HG03175 (cell line): ENCODE results near the gene P2RY8.
"Not testable (repeated sequence)": the region's sequence is repeated elsewhere in the genome, so short reads cannot be mapped to it uniquely, and the experiment has no call there.

Experiments used
- ATAC-seq: cut with Tn5 transposase; IDR thresholded peaks from one replicate; pipeline ENCODE4 v1.9.1; 2021; ENCODE audit warnings: mild to moderate bottlenecking, moderate library complexity; ENCODE audit not compliant: unreplicated experiment

P2RY8 gene

DNA sequence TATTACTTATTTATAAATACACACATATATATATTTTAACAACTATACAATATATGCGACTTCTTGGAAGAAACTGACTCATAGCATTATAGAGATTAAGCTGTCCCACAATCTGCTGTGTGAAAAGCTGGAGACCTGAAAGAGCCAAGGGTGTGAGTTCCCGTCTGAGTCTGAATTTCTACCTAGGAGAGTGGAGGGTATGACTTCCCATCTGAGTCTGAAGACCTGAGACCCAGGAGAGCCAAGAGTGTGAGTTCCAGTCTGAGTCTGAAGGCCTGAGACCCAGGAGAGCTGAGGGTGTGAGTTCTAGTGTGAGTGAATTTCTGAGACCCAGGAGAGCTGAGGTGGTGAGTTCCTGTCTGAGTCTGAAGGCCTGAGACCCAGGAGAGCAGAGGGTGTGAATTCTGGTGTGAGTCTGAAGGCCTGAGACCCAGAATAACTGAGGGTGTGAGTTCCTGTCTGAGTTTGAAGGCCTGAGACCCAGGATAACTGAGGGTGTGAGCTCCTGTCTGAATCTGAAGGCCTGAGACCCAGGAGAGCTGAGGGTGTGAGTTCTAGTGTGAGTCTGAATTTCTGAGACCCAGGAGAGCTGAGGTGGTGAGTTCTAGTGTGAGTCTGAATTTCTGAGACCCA is 8.9 kb upstream of the P2RY8 start:
- ATAC-seq = no peak

DNA sequence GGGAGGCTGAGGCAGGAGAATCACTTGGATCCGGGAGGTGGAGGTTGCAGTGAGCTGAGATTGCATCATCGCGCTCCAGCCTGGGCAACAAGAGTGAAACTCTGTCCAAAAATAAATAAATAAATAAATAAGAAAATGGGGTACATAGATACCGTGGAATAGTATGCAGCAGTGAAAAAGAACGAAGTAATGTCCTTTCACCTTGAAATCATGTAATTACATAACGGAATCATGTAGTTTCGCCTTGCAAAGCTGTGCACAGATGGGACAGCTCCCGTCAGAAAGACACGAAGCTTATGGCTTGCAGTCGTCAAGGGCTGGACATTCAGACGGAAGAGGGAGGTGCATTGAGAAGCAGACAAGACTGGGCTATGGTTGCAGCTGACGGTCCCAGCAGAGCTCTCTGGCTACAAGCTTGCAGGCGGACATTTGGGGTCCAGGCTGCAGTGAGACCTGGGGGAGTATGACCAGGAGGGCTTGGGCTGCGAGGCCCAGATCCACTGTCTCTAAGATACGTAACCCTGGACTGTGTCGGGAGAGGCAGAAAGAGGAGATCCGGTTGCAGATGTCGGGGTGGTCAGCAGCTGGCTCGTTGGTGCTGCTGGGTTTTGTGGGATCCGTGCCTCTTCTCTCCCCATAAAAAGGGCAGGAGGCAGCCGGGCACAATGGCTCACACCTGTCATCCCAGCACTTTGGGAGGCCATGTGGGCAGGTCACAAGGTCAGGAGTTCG is 6.2 kb upstream of the P2RY8 start:
- no peak for ATAC-seq

DNA sequence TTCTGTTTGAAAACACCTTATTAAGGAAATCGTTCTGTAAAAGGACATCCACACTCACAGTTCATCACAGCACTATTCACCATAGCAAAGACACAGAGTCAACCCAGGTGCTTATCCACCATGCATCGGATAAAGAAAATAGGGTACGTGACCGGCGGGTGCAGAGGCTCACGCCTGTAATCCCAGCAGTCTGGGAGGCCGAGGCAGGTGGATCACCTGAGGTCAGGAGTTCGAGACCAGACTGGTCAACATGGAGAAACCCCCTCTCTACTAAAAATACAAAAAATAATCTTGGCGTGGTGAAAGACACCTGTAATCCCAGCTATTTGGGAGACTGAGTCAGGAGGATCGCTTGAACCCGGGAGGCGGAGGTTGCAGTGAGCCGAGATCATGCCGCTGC is 2.2 kb upstream of the P2RY8 start:
- not testable (repeated sequence) for ATAC-seq

DNA sequence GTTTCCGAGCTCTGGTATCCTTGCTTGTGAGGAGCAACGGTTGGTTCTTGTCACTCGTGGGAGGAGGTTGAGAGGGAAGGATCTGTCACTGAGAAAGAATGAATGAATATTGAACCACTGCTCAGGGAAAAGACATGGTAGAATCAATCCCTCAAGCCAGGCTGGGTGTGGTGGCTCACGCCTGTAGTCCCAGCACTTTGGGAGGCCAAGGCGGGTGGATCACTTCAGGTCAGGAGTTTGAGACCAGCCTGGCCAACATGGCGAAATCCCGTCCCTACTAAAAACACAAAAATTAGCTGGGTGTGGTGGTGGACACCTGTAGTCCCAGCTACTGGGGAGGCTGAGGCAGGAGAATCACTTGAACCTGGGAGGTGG is 718 bp upstream of the P2RY8 start:
- not testable (repeated sequence) for ATAC-seq

DNA sequence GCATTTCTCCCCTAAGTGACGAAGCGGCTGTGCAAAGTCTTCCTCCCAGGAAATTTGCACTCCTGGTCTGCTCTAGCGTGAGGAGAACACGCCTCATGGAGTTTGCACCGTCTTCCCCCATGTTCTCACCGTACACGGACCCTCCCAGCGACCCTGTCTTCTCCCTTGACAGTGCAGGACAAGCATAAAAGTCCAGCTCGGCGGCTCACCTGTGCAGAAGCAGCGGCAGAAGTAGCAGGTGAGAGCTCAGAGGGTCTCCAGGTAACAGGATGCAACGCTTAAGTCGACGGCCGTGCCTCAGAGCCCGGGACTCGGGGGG is 314 bp downstream of the P2RY8 start:
- ATAC-seq = no peak

DNA sequence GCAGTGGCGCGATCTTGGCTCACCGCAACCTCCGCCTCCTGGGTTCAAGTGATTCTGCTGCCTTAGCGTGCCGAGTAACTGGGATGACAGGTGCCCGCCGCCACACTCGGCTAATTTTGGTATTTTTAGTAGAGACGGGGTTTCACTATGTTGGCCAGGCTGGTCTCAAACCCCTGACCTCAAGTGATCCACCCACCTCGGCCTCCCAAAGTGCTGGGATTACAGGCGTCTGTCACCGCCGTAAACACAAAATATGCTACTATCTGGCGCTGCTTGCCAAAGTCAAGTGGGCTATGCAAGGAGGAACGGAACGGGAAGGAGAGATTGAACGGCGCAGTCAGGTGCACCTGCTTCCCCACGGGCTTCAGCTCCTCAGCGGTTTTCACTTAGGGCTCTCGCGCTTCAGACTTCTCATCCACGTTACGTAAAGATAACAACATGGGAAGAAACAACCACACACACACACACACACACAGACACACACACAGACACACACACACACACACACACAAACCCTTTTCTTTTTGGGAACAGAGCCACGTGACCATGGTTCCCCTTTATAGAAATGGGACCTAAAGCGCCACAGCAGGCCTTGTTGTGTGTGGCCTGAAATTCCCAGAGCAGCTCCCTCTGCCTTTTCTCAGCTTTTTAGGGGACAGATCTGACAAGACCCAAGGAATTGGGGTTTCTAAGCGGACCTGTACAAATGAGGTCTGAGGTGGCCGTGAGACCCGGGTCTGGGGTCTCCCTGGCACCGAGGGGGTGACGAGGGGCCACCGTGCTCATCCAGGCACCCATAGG is 1.5 kb downstream of the P2RY8 start:
- ATAC-seq = peak; percentile 24

DNA sequence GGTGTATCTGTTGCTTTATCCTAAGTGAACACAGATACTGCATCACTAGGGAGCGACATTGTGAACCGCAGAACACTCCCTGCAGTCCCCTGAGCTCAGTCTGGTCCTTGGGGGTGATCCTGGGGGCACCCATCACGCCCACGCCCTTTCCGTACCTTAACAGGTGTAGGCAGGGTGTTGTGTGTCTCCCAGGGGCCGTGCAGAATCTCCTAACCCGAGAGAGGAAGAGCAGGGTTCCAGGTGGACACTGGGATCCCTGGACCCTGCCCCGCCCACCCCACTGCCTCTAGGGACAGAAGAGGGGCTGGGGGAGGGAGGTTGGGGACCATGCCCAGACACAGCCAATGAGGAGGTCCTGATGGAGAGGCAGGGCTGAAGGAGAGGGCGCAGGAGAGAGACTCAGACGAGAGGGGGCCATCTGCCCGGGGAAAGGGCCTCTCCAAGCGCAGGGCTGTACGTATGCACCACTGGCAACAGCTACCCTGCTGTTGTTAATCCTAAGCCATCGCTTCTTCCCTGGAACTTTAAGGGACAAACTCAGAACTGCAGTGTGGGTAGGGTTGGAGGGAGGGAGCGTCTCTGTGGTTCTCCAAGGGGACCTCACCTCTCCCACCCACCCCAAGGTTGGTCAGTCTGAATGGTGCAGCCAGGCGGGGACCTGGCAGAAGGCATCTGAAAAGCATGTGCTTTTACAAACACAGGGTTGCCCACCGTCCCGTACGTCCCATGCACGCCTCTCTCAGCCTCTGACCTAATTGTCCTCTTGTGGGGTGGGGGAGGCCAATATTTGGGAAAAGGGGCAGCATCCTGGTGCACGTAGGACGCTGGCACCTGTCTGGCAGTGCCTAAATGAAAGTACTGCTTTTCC is 2.5 kb downstream of the P2RY8 start:
- ATAC-seq = peak; percentile 29

DNA sequence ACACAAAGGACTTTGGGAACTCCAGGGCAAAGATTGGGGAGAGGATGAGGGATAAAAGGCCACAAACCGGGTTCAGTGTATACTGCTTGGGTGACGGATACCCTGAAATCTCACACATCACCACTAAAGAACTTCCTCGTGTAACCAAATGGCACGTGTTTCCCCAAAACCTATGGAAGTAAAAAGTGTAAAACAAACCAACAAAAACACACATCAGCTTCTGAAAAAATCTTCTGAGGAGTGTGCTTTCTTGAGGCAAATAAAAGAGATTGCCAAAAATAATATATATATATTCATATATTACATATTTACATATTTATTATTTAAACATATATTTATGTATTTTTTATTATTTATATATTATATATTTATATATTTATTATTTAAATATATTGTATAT is 3.9 kb downstream of the P2RY8 start:
- ATAC-seq = no peak

DNA sequence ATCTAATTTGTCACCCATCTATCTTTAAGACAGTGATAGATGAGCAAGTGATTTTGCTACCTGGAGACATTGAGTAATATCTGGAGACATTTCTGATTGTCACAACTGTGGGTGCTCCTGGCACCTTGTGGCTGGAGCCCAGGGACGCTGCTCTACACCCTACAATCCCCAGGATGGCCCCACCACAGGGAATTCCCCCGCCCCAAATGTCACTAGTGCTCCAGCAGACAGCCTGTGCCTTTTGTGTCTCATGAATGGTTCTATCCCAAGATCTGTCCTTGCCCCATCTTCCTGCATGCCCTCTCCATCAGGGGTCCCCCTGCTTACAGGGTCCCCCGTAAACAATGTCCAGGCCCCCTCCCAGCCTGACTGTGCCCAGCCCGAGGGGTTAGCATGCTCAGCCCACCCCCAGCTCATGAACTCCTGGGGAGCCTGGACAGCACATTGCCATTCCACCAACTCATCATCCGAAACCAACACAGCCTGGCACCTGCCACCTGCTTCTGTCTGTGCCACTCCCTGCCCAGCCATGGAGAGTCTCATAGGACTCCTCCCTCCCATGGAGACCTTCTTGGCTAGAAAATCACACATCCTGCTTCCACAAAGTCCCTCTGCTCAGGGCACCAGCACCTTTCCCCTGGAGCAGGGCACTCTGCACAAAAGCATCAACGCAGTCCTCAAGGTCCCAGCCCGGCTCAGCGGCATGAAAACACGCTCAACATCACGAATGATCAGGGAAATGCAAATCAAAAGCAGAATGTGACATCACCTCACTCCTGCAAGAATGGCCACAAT is 5.7 kb downstream of the P2RY8 start:
- ATAC-seq = no peak

DNA sequence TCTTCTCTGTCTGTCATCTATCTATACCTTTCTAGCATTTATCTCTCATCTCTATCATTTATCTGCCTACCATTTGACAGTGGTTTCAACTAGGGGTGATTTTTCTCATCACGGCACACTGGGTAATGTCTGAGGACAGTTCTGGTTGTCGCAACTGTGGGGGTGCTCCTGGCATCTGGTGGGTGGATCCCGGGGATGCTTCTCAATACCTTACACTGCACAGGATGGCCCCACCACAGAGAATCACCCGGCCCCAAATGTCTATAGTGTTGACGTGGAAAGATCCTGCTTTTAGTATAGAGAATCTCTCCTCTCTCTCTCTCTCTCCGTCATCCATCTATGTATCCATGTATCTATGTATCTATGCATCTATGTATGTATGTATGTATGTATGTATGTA is 7.2 kb downstream of the P2RY8 start:
- ATAC-seq = no peak

DNA sequence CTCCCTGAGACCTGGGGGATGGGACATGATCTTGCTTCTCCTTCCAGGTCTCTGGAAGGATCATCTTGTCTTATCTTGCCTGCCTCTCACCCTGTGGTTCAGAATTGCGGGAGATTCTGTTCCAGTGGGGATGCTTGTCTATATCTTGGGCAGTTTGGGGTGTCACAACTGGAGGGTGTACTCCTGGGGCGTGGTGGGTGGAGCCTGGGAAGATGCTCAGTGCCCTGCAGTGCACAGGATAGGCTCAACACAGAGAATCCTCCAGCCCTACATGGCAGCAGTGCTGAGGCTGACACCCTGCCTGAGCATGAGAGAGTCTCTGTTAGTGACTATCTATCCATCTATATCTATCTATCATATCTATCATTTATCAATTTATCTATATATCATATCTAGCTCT is 7.7 kb downstream of the P2RY8 start:
- no peak for ATAC-seq

DNA sequence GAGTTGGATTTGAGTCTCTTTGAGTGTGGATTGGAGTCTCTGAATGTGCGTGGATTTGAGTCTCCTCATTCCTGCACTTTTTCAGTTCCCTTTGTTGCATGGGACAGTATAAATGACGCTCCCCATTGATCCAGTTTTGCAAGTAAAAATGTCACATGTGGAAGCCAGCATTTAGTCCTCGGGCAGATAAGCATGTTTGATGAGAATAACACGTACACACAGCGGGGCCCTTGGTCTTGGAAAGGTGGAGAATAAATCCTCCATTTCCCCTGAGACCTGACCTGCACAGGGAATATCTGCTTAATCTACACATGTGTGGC is 8.1 kb downstream of the P2RY8 start:
- no peak for ATAC-seq

DNA sequence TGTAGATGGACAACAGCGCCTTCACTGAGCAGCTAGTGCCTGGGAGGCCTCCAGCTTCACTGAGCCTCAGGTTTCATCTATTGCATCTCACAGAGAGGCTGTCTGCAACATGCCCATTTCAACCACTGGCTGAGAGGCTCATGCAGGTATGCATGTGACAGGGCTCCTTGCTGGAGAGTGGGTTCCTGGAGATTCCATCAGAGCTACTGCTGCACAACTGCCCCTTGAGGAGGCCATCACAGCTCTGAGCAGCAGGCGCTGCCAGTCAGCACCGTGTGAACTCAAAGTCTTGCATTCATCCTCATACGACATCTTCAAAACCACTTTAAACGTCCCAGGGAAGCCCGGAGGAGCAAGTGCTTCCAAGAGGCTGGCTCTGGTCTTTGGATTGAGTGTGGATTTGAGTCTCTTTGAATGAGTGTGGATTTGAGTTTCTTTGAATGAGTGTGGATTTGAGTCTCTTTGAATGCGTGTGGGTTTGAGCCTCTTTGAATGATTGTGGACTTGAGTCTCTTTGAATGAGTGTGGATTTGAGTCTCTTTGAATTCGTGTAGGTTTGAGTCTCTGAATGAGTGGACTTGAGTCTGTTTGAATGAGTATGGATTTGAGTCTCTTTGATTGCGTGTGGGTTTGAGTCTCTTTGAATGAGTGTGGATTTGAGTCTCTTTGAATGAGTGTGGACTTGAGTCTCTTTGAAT is 8.7 kb downstream of the P2RY8 start:
- ATAC-seq = no peak

DNA sequence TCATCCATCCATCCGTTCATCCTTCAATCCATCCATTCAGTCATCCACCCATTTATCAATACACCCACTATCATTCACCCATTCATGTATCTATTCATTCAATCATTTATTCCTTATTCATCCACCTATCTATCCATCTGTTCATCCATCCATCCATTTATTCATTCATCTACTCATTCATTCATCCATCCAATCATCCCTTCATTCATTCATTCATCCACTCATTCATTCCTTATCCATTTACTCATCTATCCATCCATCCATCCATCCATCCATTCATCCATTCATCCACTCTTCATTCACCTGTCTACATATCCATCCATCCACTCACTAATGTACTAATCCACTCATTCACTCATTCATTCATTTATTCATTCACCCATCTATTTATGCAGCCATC is 9.5 kb downstream of the P2RY8 start:
- ATAC-seq = no peak

DNA sequence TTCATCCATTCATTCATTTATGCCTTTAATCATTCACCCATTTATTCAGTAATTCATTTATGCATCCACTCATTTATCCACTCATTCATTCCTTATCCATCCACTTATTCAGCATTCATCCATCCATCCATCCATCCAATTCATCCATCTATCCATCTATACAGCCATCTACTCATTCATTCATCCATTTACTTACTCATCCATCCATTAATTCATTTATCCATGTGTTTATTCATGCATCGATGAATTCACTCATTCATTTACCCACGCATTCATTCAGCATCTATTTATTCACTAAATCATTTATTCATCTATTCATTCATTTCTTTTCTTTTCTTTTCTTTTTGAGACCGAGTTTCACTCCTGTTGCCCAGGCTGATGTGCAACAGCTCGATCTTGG is 10.4 kb downstream of the P2RY8 start:
- no peak for ATAC-seq

DNA sequence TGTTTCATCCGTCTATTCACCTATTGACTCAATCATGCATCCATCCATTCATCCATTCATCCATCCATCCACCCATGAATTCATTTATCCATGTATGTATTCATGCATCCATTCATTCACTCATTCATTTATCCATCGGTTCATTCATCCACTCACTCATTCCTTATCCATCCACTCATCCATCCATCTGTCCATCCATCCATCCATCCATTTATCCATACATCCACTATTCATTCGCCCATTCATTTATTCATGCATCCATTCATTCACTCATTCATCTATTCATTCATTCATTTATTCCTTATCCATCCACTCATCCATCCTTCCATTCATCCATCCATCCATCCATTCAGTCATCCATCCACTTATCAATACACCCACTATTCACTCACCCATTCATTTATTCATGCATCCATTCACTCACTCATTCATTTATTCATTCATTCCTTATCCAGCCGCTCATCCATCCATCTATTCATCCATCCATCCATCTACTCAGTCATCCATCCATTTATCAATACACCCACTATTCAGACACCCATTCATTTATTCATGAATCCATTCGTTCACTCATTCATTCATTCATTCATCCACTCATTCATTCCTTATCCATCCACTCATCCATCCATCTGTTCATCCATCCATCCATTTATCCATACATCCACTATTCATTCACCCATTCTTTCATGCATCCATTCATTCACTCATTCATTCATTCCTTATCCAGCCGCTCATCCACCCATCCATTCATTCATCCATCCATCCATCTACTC is 11.2 kb downstream of the P2RY8 start:
- ATAC-seq = no peak

DNA sequence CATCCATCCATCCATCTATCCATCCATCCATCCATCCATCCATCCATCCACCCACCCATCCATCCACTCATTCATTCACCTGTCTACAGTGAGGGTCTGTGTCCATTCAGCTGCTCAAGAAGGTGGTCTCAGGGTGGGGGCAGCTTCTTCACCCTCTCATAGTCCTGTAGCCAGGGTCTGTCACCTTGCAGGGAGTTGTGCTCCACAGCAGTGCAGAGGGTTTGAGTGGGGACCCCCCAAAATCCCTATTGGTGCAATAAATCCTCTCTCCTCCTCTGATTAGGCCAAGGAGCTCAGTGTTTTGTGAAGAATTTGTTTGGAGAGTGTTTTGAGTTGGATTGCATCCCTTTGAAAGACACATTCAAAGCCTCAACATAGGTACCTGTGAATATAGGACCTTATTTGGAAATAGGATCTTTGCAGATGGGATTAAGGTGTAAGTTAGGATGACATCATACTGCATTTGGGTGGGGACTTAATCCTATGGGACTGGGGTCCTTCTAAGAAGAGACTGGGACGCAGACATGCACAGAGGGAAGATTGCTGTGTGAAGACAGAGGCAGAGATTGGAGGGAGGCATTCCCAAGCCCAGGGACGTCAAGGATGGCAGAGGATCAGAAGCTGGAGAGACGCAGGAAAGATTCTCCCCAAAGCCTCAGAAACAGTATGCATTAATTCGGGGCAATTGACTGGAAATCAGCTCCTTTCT is 12.0 kb downstream of the P2RY8 start:
- ATAC-seq = no peak

DNA sequence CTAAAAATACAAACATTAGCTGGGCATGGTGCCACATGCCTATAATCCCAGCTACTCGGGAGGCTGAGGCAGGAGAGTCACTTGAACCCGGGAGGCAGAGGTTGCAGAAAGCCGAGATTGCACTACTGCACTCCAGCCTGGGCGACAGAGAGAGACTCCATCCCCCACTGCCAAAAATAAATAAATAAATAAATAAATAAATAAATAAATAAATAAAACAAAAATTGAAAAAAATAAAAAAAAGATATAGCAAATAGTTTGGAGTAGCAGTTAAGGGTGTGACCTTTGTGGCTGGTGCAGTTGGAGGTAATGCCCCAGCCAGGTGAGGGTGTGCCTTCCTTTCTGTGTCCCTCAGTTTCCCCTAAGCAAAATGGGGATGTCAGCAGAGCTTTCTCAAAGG is 14.1 kb downstream of the P2RY8 start:
- not testable (repeated sequence) for ATAC-seq
